ENCODE data around the gene CAPN5. TPM values are rescaled to one million over a fixed set of nuclear protein-coding genes. Genes with fewer than 3 reads are reported as not detected.

The CAPN5 gene
- total and polyA plus RNA-seq, 2 of the 13 experiments (the other 11 are each of a cell fraction or from before 2014, with no cell fraction given) = 0.27 to 1.2 TPM

GRCh38 chr11:77171885-77172665 is 105.3 kb downstream of the CAPN5 start (continued):
- TF ChIP-seq SMC3 (IDR thresholded peaks at IDR 0.05; ENCODE audit: low read length) (no peak), MEF2D (CRISPR knock-in tag; IDR thresholded peaks at IDR 0.05) (peak; percentile 39; the same call in 1 of the 2 replicates), ZNF501 (CRISPR knock-in tag; IDR thresholded peaks at IDR 0.05) (0 out of 2 replicates have a peak, but pooled peaks have one; percentile 24), HDAC2 (CRISPR knock-in tag; IDR thresholded peaks at IDR 0.05) (peak; percentile 37; the same call in 1 of the 2 replicates), GATAD2A (CRISPR knock-in tag; IDR thresholded peaks at IDR 0.05) (peak; percentile 49; the same call in 1 of the 2 replicates), LCORL (IDR thresholded peaks at IDR 0.05) (no peak), LCORL (CRISPR knock-in tag; IDR thresholded peaks at IDR 0.05) (peak; percentile 46; the same call in 1 of the 2 replicates), ATF7 (IDR thresholded peaks at IDR 0.05) (no peak), ATF7 (CRISPR knock-in tag; IDR thresholded peaks at IDR 0.05) (peak; percentile 50), RFX5 (IDR thresholded peaks at IDR 0.05; ENCODE audit: low read depth, low read length) (no peak), SMAD3 (CRISPR knock-in tag; IDR thresholded peaks at IDR 0.05) (no peak), MTA3 (CRISPR knock-in tag; IDR thresholded peaks at IDR 0.05) (no peak), HNF1B (CRISPR knock-in tag; IDR thresholded peaks at IDR 0.05) (no peak), ZFY (CRISPR knock-in tag; IDR thresholded peaks at IDR 0.05) (no peak), BORCS8-MEF2B (CRISPR knock-in tag; IDR thresholded peaks at IDR 0.05) (no peak), ZNF724P (CRISPR knock-in tag; IDR thresholded peaks at IDR 0.05; ENCODE audit: borderline replicate concordance) (0 out of 2 replicates have a peak, but pooled peaks have one; percentile 46), FOXO1 (CRISPR knock-in tag; IDR thresholded peaks at IDR 0.05) (peak; percentile 62; the same call in 1 of the 2 replicates), TEAD2 (CRISPR knock-in tag; IDR thresholded peaks at IDR 0.05) (no peak), MTA1 (CRISPR knock-in tag; IDR thresholded peaks at IDR 0.05; ENCODE audit: borderline replicate concordance) (no peak; the same call in 1 of the 2 replicates)
- TF ChIP-seq, protein P1, sequence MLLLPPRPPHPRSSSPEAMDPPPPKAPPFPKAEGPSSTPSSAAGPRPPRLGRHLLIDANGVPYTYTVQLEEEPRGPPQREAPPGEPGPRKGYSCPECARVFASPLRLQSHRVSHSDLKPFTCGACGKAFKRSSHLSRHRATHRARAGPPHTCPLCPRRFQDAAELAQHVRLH (CRISPR knock-in tag; IDR thresholded peaks at IDR 0.05; ENCODE audit: borderline replicate concordance, low read depth) = peak; percentile 21; the same call in 1 of the 2 replicates
- TF ChIP-seq, protein P2, sequence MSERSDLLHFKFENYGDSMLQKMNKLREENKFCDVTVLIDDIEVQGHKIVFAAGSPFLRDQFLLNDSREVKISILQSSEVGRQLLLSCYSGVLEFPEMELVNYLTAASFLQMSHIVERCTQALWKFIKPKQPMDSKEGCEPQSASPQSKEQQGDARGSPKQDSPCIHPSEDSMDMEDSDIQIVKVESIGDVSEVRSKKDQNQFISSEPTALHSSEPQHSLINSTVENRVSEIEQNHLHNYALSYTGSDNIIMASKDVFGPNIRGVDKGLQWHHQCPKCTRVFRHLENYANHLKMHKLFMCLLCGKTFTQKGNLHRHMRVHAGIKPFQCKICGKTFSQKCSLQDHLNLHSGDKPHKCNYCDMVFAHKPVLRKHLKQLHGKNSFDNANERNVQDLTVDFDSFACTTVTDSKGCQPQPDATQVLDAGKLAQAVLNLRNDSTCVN (CRISPR knock-in tag; IDR thresholded peaks at IDR 0.05; ENCODE audit: borderline replicate concordance) = no peak
- TF ChIP-seq, protein P3, sequence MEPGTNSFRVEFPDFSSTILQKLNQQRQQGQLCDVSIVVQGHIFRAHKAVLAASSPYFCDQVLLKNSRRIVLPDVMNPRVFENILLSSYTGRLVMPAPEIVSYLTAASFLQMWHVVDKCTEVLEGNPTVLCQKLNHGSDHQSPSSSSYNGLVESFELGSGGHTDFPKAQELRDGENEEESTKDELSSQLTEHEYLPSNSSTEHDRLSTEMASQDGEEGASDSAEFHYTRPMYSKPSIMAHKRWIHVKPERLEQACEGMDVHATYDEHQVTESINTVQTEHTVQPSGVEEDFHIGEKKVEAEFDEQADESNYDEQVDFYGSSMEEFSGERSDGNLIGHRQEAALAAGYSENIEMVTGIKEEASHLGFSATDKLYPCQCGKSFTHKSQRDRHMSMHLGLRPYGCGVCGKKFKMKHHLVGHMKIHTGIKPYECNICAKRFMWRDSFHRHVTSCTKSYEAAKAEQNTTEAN (CRISPR knock-in tag; conservative IDR thresholded peaks at IDR 0.05) = no peak

All from HepG2 (cell line).